Measurements from ENCODE around the gene PILRA.
"Not testable (repeated sequence)": the region's sequence is repeated elsewhere in the genome, so short reads cannot be mapped to it uniquely, and the experiment has no call there.

The PILRA gene

DNA sequence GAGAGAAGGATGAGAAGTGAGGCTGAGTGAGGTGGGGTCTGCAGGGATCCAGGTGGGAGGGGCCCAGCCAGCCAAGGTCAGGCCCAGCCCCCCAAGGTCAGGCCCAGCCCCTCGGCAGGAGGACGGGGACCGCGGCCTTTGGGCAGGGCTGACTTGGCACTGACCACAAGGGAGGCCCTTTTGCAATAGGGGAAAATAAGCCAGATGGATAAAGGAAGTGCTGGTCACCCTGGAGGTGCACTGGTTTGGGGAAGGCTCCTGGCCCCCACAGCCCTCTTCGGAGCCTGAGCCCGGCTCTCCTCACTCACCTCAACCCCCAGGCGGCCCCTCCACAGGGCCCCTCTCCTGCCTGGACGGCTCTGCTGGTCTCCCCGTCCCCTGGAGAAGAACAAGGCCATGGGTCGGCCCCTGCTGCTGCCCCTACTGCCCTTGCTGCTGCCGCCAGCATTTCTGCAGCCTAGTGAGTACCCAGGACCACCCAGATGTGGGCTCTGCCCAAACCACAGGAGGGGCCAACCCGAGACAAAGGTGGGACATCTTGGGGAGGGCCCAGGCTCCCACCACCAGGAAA, at the start of gene PILRA:
Gene PILRA (plus strand): TSS at position 227 of the 571 bp plus-strand sequence. CDS start 170 bp downstream, at position 397.
- DNase-seq (ENCODE audit: low read depth): no peak

DNA sequence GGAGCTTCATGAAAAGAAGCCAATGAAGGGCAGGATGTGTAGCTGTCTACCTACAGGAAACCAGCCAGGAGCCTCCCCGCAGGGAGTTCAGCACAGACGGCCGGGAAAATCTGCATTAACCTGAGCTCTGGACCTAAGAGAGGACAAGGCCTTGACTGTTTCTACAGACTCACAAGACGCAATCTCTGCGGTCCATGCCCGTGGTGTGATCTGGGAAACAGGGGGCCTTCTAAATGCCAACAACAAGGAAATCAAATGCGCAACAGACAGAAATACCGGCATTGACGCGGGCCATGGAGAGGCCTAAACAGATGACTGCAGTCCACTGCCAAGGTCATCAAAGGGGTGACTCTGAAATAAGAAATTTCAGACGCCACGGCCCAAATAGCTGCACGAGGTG, 49.1 kb upstream of the PILRA start:
- DNase-seq (ENCODE audit: low read depth): not testable (repeated sequence)

DNA sequence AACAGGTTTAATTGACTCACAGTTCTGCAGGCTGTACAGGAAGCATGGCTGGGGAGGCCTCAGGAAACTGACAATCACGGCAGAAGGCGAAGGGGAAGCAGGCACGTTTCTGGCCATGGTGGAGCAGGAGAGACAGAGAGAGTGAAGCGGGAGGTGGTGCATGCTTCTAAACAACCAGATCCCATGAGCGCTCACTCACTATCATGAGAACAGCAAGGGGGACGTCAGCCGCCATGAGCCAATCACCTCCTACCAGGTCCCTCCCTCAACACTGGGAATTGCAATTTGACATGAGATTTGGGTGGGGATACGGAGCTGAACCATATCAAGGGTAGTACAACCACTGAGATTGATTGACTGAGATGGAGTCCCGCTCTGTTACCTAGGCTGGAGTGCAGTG, 47.6 kb upstream of the PILRA start:
- DNase-seq (ENCODE audit: low read depth): not testable (repeated sequence)

DNA sequence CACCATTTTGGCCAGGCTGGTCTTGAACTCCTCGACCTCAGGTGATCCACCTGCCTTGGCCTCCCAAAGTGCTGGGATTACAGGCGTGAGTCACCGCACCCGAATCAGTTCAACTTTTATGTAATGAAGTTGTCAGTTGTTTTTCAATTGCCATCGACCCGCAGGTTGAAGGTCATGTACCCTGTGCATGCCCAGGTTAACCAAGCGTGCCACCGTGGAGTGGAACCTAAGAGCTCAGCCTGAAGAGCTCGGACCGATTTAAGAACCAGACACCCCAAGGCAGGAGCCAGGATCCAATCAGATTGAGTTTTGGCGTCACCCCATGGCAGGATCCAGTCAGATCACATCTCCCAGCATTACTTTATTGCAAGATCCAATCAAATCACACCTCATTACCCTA, 46.4 kb upstream of the PILRA start:
- not testable (repeated sequence) for DNase-seq (ENCODE audit: low read depth)

DNA sequence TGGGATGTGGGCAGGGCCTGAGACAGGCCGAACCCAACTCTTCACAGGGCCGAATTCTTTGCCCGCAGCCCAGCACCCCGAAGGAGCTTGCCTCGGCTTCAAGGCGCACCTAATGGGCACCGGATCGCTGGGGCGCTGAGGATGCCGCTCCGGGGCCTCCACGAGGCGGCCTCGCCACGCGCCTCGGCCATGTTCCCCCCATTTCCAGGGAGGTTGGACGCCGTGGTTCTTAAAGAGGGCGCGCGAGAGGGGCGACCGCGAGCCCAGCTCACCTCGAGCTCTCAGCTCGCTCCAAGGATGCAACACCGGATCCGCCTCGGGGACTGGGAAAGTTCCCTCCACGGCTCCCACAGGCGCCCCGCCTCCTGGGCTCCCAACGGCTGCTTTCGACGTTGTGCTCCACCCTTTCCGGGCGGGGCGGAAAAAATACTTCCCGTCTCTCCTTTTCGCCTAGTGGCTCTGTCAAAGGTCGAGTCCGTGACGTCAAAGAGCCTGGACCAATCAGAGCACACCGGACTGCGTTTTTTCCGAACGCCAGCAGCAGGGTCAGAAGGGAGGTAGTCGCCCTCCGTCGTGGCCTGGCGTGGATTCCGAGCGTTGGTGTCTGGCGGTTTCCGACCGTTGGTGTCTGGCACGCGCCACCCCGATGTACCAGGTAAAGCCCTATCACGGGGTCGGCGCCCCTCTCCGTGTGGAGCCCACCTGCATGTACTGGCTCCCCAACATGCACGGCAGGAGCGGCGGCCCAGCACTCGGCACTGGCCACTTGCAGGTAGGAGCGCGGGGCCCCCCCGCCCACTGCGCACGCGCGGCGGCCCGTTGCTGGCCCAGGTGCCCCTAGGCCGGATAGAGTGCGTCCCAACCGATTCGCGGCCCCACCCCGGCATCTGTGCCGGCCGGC, 37.5 kb upstream of the PILRA start:
- DNase-seq (ENCODE audit: low read depth): peak; percentile 81

DNA sequence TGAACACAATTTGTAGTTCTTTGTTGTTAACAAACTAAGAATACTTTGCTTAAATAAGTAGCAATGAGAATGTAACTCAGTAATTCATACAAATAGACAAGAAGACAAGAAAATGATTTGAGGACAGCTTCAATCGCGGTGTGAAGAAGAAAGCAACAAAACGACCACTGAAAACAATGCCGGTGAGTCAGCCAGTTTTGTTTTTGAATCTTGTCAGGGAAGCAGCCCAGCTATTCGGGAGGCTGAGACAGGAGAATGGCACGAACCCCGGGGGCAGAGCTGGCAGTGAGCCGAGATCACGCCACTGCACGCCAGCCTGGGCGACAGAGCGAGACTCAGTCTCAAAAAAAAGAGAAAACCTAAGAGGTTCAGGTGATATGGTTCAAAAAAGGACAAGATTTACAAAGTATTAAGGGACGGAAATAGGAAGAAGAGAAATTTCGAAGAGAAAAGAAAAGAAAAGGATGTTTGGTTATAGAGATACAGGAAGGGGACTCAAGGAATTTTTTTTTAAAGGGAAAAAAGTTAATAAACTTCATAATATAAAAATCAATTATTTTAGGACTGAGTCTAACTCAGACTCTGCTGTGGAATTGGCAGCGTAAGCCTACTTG, 35.1 kb upstream of the PILRA start:
- not testable (repeated sequence) for DNase-seq (ENCODE audit: low read depth)

DNA sequence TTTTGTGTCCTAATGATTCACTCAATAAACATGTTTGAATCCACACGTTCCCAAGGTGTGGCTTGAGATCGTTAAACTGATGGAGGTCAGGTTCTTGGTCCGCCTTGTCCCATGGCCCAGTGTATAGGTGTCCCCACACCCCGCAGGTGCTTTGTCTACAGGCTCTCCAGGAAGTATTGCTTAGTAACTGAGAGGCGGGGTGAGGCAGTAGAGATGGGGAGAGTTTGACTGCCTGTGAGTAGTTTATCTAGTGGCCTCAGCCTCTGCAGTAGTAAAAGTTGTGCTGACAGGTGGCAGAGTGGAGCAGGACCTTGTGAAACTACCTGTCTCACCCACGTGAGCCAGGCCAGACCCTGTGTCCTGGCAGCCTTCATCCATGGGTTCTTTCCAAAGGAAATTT, 32.0 kb upstream of the PILRA start:
- not testable (repeated sequence) for DNase-seq (ENCODE audit: low read depth)

DNA sequence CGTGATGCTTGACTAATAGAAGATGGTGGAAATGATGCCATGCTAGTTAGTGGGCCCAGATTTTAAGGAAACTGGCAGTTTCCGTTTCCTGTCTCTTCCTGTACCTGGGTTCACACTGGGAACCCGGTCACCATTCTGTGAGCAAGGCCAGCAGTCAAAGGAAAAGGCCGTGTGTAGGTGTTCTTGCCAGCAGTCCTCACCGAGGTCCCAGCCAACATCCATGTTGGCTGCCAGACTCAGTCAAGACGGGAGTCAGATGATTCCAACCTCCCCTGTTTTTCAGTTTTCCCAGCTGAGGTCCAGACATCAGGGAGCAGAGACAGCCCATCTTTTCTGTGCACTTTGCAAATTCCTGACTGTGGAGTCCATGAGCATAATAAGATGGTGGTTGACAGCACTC, 30.5 kb upstream of the PILRA start:
- DNase-seq (ENCODE audit: low read depth): no peak

DNA sequence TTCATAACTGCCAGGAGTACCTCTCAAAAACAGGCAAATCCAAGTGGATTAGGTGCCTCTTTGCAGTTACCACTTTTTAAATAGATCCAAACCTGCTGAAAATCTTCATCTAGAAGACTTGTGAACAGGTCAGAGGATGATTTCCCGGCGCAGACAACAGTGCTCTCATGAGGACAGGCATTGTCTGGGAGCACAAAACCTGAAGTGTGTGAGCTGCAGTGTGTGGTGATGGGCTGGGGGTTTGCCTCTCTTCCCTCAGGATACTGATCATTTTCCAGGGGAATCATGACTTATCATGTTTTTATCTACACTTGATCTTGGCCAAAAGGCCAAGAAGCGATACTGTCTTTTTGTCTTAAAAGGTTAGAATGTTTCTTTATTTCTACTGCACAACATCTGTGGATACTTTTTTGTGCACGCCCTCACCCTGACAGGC, 29.1 kb upstream of the PILRA start:
- DNase-seq (ENCODE audit: low read depth): not testable (repeated sequence)

DNA sequence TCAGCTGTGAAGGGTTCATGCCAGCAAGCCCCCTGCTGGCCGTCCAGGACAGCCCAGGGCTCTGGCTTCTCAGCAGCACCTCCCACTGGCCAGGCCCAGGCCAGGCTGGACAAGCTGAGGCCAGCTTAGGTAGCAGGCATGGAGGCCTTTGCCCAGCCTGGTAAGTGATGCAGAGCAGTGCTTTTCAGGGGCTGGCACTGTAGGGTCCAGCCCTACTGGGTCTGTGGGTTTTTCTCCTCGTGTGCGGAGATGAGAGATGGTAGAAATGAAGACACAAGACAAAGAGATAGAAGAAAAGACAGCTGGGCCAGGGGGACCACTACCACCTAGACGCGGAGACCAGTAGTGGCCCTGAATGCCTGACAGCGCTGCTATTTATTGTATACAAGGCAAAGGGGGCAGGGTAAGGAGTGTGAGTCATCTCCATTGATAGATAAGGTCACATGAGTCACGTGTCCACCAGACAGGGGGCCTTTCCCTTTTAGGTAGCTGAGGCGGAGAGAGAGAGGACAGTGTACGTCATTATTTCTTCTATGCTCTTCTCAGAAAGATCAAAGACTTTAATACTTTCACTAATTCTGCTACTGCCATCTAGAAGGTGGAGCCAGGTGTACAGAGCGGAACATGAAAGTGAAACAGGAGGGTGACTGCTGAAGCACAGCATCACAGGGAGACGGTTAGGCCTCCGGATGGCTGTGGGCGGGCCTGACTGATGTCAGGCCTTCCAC, 28.6 kb upstream of the PILRA start:
- DNase-seq (ENCODE audit: low read depth): peak; percentile 57

DNA sequence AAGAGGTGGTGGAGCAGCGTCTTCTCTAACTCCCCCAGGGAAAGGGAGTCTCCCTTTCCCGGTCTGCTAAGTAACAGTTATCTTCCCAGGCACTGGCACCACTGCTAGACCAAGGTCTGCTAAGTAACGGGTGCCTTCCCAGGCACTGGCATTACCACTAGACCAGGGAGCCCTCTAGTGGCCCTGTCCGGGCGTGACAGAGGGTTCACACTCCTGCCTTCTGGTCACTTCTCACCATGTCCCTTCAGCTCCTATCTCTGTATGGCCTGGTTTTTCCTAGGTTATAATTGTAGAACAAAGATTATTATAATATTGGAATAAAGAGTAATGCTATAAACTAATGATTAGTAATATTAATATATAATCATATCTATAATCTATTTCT, 28.0 kb upstream of the PILRA start:
- peak; percentile 59 for DNase-seq (ENCODE audit: low read depth)

DNA sequence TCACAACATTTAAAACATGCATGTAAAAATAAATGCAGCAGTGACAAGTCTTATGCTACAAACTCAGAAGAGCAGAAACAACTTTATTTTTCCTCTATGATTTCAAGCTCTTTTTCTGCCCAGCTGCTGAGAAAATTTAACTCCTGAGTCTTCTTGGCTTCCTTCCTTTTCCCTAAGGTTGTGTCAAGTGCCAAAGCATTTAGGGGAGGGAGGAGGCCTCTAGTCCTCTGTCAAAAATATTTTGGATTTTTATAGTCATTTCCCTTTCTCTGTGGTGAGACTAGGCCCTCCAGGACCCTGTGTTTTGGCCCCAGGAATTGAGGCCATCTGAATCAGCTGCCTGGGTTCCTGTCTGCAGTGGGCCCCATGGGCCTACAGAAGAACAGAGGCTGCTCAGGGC, 26.4 kb upstream of the PILRA start:
- DNase-seq (ENCODE audit: low read depth): no peak

DNA sequence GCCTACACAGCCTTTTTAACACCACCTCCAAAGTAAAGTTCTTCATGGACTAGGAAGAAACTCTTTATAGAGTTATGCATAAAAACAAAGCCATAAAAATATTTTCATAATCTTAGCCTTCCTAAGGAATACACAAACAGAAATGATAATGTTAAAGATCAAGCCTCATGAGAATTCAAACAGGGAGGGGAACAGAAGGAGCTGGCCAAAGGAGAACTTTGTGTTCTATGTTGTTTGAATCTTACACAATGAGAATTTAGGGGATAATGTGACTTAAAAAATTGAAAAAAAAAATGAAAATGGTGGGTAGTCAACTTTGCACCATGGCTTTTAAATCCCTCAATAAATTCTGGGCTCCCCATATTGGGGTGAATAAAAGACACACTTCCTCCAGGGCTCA, 24.5 kb upstream of the PILRA start:
- no peak for DNase-seq (ENCODE audit: low read depth)

DNA sequence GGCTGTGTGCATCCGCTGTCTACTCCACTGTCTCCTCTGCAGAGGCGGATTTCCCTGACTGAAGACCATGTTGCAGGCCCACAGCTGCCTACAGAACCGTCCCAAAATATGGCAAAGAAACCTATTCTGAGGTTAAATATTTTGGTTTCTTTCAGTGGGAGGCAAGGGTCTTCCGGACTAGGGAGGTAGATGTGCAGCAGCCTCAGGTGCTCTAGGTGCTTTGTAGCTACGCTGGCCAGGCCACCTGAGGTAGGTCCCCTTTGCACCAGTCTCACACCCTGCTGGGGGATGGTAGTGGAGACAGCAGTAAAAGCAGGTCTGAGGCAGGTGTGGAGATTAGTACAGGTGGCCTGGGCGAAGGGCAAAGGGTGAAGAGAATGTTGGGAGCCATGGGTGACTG, 23.5 kb upstream of the PILRA start:
- no peak for DNase-seq (ENCODE audit: low read depth)

DNA sequence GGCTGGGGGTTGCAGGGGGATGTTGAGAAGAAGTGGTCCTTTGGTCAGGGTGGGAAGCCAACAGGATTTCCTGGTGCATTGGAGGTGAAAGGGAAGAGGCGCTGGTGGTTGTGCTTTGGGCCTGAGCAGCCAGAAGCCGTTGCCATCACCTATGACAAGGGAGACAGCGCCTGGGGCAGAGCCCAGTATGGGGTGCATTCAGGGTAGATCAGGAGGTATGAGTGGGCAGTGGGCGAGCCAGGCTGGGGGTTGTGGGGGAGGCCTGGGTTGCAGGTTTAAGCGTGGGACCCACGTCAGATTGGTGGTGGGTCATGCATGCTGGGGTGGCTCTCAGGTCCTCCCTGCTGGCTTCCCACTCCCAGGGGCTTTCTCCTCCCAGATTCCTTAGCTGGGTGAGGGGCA, 21.6 kb upstream of the PILRA start:
- no peak for DNase-seq (ENCODE audit: low read depth)

DNA sequence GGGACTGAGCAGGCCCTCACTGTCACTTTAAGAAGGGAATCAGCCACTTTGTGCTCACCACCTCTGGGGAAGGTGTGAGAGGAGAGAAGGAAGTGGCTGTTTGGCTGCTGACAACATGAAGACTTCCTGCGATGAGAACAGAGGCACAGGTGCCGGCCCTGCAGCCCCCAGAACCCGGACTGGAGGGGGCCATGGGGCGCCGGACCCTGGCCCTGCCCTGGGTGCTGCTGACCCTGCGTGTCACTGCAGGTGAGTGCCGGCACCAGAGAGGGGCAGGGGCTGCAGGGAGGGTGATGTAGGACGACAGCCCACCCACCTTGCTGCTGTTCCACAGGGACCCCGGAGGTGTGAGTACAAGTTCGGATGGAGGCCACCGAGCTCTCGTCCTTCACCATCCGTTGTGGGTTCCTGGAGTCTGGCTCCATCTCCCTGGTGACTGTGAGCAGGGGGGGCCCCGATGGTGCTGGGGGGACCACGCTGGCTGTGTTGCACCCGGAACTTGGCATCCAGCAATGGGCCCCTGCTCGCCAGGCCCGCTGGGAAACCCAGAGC, 21.0 kb upstream of the PILRA start:
- not testable (repeated sequence) for DNase-seq (ENCODE audit: low read depth)

DNA sequence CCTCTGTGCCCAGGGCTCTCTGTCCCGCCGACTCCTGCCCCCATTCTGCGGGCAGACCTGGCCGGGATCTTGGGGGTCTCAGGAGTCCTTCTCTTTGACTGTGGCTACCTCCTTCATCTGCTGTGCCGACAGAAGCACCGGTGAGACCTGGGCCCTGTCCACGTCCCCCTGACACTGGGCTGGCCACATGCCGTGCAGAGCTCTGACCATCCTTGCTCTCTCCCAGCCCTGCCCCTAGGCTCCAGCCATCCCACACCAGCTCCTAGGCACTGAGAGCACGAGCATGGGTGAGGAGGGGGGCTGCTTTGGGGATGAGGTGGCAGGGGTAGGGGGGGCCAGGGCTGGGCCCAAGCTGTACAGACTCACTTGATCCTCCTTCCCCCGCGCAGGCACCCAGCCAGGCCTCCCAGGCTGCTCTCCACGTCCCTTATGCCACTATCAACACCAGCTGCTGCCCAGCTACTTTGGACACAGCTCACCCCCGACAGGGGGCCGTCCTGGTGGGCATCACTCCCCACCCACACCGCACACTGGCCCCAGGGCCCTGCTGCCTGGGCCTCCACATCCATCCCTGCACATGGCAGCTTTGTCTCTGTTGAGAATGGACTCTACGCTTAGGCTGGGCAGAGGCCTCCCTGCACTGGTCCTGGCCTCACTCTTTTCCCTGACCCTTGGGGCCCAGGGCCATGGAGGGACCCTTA, 20.2 kb upstream of the PILRA start:
- no peak for DNase-seq (ENCODE audit: low read depth)

DNA sequence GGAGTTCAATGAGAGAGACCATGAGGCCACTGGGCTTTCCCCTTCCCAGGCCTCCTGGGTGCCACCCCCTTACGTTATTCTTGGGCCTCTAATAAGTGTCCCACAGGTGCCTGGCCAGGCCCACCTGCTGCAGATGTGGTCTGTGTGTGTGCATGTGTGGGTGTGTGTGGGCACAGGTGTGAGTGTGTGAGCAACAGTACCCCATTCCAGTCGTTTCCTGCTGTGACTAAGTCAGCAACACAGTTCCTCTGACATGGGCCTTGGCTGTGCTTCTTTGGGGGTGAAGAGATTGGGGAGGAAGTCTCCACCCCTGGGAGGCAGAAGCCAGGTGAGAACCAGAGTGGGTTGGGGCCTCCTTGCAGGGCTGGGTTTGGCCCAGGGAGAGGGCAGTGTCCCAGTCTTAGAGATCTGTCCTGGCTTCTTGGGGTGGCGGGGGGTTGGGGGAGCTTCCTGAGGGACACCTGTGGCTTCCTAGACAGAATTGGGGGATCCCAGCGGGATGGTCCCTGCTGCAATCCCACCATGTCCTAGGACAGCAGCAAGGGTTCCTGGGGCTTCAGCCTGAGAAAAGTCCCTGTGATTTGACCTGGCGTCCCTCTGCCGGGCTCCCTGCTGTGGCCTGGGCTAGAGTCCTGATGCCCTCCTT, 19.5 kb upstream of the PILRA start:
- DNase-seq (ENCODE audit: low read depth): peak; percentile 23

DNA sequence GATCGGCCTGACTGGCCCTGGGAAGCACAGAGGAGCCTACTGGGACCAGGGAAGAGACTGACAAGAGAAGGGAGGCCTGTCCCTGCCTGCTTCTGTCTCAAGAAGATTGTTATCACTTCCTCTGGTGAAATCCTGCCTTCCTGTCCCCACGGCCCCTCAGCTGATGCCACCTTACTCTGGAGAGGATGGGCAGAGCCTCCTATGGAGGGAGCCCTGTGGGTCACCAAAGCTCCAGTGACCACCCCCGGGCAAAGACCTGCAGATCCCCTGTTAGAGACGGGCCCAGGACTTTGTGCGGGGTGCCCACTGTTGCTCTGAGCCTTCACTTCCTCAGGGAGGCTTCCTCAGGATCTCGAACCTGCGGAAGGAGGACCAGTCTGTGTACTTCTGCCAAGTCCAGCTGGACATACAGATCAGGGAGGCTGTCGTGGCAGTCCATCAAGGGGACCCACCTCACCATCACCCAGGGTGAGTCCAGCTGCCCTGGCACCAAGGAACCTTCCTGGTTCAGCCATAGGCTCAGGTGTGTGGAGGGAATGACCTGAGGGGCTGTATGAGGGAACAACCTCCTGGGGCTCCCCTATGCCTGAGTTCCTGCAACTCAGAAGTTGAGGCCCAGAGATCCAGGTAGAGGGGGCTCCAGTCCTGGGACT, 16.7 kb upstream of the PILRA start:
- DNase-seq (ENCODE audit: low read depth): no peak

DNA sequence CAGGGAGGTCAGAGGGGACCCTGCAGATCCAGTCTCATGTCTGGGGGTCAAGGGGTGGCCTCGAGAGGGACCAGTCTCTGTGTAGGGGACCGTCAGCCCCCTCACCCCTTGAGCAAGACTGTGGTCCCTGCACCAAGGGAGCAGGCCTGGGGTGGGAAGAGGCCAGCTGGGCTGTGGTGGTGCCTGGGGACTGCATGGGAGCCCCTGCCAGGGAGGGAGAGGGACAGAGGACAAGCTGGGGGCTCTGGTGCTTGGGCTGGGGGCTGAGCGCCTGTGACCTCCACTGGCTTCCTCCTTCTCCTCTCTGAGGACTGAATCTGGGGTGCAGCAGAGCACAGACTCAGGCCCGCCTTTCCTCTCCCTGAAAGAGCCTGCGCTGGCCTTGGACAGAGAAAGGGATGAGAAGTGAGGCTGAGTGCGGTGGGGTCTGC, 16.1 kb upstream of the PILRA start:
- DNase-seq (ENCODE audit: low read depth): no peak

Data from activated T-cell treated with anti-CD3 and anti-CD28 coated beads for 48 hours (primary cell).